ENCODE data around the gene TFDP1. TPM values are rescaled to one million over a fixed set of nuclear protein-coding genes. Genes with fewer than 3 reads are reported as not detected.

Gene TFDP1
- total and polyA plus RNA-seq, 2 of the 4 experiments (the other 2 are of a cell fraction): 59.3 to 97.0 TPM

GRCh38 chr13:113552079-113552478 is 32.5 kb upstream of the TFDP1 start:
- H3K4ac ChIP-seq (ENCODE audit: low read depth, low read length): no peak overlapping the region
- H3K9ac ChIP-seq (ENCODE audit: low read depth, low read length): no peak overlapping the region
- ChIA-PET POLR2A (ENCODE audit: unreplicated experiment) (interaction anchor here (0.5 to 0.6 kb wide), 2 partner anchors 22 to 33 kb away, joined by 3 to 4 read pairs; no protein-coding TSS in a partner anchor), CTCF (no interaction called here)
- no peak overlapping the region for H3K27ac ChIP-seq (ENCODE audit: insufficient read depth, low read length)
- H4K5ac ChIP-seq (ENCODE audit: low read depth, low read length): no peak overlapping the region
- no peaks in the 10 kb centered on the region for H3K9me3 ChIP-seq (ENCODE audit: control insufficient read depth, insufficient read depth, low read length)
- BruUV-seq (replicated peaks): no TSS peak
- peak overlapping the region; percentile 45 for H2AK9ac ChIP-seq (replicated peaks; ENCODE audit: low read depth, low read length, poor library complexity)
- no peak overlapping the region for H3K23ac ChIP-seq (ENCODE audit: low read depth, low read length)
- no peak overlapping the region for H4K91ac ChIP-seq (ENCODE audit: insufficient read depth, low read depth, low read length)
- no peak overlapping the region for H2BK120ac ChIP-seq (ENCODE audit: low read depth, low read length)
- no peak overlapping the region for H2BK5ac ChIP-seq (ENCODE audit: low read depth, low read length, poor library complexity, severe bottlenecking)
- peaks cover 45% of the 10 kb centered on the region for H3K36me3 ChIP-seq (ENCODE audit: control insufficient read depth, insufficient read depth, low read length)
- no peaks in the 10 kb centered on the region for H3K27me3 ChIP-seq (ENCODE audit: control insufficient read depth, insufficient read depth, low read length)
- H2BK15ac ChIP-seq (ENCODE audit: low read depth, low read length): no peak overlapping the region
- H3K18ac ChIP-seq (ENCODE audit: low read depth, low read length): no peak overlapping the region
- H2BK20ac ChIP-seq (ENCODE audit: low read depth, low read length): no peak overlapping the region
- no peak overlapping the region for H2AFZ ChIP-seq (replicated peaks; ENCODE audit: low read length, poor library complexity)
- H3K4me1 ChIP-seq (ENCODE audit: control insufficient read depth, insufficient read depth, low read length): no peaks in the 10 kb centered on the region
- H3K79me1 ChIP-seq (ENCODE audit: low read depth in 1 of 2, low read length in 2 of 2): peaks cover 20 to 26% of the 10 kb centered on the region in 2 experiments
- intact Hi-C loops (cut with micrococcal nuclease) (no loop called here), in situ Hi-C loops (cut with MboI; ENCODE audit: low sequenced_read_pairs) (no loop called here), dilution Hi-C loops (cut with HindIII; ENCODE audit: low sequenced_read_pairs, unreplicated experiment) (no loop called here)
- no peak overlapping the region for H3K56ac ChIP-seq (ENCODE audit: extremely low read depth, insufficient read depth, low read length)
- H4K8ac ChIP-seq (ENCODE audit: low read depth in 2 of 2, low read length in 2 of 2): no peak overlapping the region
- H2AK5ac ChIP-seq (ENCODE audit: low read depth, low read length): no peak overlapping the region
- H3K4me3 ChIP-seq (ENCODE audit: insufficient read depth, low read depth, low read length): no peak overlapping the region
- H3K4me2 ChIP-seq (ENCODE audit: low read depth, low read length): no peak overlapping the region
- no peak for DNase-seq
- TF ChIP-seq POLR2A (IDR thresholded peaks at IDR 0.05; ENCODE audit: low read depth, low read length): no peak
- no peak for ATAC-seq (ENCODE audit: low read depth)
- peaks cover 13% of the 10 kb centered on the region for H3K9me1 ChIP-seq (ENCODE audit: insufficient read depth, low read length)
- peaks cover 19% of the 10 kb centered on the region for H4K20me1 ChIP-seq (ENCODE audit: insufficient read depth, low read length)
- 86% methylated on average over 4 of the region's 11 CpGs; no CpG with 5 or more reads in 1 of the 2 experiments for WGBS, 2 experiments (ENCODE audit: extremely low coverage in 2 of 2, insufficient read length in 1 of 2)
- H3K14ac ChIP-seq (replicated peaks; ENCODE audit: low read depth, low read length): no peak overlapping the region
